ENCODE measurements around the gene ZZZ3. TPM values are rescaled to one million over a fixed set of nuclear protein-coding genes. Genes with fewer than 3 reads are reported as not detected.
"Not testable (repeated sequence)": the region's sequence is repeated elsewhere in the genome, so short reads cannot be mapped to it uniquely, and the experiment has no call there.

The ZZZ3 gene
- total RNA-seq, 1 donor from 2014 or later: 106 TPM

DNA sequence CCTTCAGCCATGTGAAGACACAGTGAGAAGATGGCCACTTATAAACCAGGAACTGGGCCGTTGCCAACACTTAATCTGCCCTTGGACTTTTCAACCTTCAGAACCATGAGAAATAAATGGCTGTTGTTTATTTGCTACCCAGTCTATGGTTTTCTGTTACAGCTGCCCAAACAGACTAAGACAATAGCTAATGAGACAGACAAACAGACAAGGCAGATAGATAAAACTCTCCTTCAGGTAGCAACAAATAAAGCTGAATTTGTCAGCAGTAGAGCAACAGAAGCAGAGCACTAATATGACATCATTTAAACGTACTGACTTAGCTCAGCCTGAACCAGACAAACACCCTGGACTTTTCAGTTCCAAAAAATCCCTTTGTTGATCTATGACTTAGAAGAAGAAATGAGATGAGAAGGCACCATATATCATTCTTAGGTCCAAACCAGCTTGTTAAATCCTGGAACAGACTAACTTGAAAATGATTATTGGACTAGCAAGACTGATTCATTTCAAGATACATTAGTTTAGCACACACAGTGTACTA, 27.0 kb downstream of the ZZZ3 start:
- Histone ChIP-seq H3F3A (ENCODE audit: low read depth) (no peaks in the 10 kb centered on the region), H3K4me3 (no peak overlapping the region), H3K27me3 (no peaks in the 10 kb centered on the region), H3K36me3 (peaks cover 7% of the 10 kb centered on the region), H2AFZ (replicated peaks) (no peak overlapping the region), H3K4me1 (no peaks in the 10 kb centered on the region), H3K79me2 (ENCODE audit: low read depth) (peaks cover 100% of the 10 kb centered on the region), H3K27ac (no peak overlapping the region), H3K4me2 (no peak overlapping the region), H3K9me3 (ENCODE audit: low read depth) (peaks cover 4% of the 10 kb centered on the region), H3K9ac (no peak overlapping the region), H4K20me1 (ENCODE audit: low read depth) (no peaks in the 10 kb centered on the region)
- no peak overlapping the region for H3K27ac Mint-ChIP-seq
- peaks cover 22% of the 10 kb centered on the region for H3K9me3 Mint-ChIP-seq
- peaks cover 30% of the 10 kb centered on the region for H3K36me3 Mint-ChIP-seq
- no peak for DNase-seq (ENCODE audit: low spot score)
- peaks cover 2% of the 10 kb centered on the region for H3K27me3 Mint-ChIP-seq (ENCODE audit: insufficient read depth, low read depth)
- no peak overlapping the region for H3K4me3 Mint-ChIP-seq
- no peak for TF ChIP-seq EZH2phosphoT487 (IDR thresholded peaks at IDR 0.05)
- no peaks in the 10 kb centered on the region for H3K4me1 Mint-ChIP-seq

DNA sequence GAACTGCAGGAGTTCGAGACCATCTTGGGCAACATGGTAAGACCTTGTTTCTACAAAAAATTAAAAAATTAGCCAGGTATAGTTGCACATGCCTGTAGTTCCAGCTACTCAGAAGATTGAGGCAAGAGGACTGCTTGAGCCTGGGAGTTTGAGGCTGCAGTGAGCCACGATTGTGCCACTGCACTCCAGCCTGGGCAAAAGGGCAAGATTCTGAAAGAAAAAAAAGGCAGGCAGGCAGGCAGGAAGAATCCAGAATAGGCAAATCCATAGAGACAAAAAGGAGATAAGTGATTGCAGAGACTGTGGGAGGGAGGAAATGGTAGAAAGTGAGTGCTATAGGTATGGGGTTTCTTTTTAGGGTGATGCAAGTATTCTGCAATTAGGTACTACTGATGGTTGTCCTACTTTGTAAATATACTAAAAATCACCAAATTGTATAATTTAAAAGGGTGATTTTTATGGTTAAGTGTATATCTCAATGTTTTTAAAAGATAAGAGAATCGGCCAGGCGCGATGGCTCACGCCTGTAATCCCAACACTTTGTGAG, 29.4 kb downstream of the ZZZ3 start:
- H3K4me3 ChIP-seq: no peak overlapping the region
- peaks cover 100% of the 10 kb centered on the region for H3K79me2 ChIP-seq (ENCODE audit: low read depth)
- H3K27ac ChIP-seq: no peak overlapping the region
- DNase-seq (ENCODE audit: low spot score): no peak
- peaks cover 19% of the 10 kb centered on the region for H3K9me3 ChIP-seq (ENCODE audit: low read depth)
- Mint-ChIP-seq H3K4me3 (no peak overlapping the region), H3K36me3 (peaks cover 43% of the 10 kb centered on the region), H3K27me3 (ENCODE audit: insufficient read depth, low read depth) (no peaks in the 10 kb centered on the region), H3K4me1 (no peaks in the 10 kb centered on the region), H3K9me3 (peaks cover 43% of the 10 kb centered on the region), H3K27ac (no peak overlapping the region)
- H4K20me1 ChIP-seq (ENCODE audit: low read depth): no peaks in the 10 kb centered on the region
- H2AFZ ChIP-seq (replicated peaks): no peak overlapping the region
- H3K36me3 ChIP-seq: peaks cover 21% of the 10 kb centered on the region
- no peaks in the 10 kb centered on the region for H3K4me1 ChIP-seq
- no peaks in the 10 kb centered on the region for H3F3A ChIP-seq (ENCODE audit: low read depth)
- H3K9ac ChIP-seq: no peak overlapping the region
- H3K27me3 ChIP-seq: no peaks in the 10 kb centered on the region
- TF ChIP-seq EZH2 (IDR thresholded peaks at IDR 0.05): no peak
- TF ChIP-seq, protein P1, sequence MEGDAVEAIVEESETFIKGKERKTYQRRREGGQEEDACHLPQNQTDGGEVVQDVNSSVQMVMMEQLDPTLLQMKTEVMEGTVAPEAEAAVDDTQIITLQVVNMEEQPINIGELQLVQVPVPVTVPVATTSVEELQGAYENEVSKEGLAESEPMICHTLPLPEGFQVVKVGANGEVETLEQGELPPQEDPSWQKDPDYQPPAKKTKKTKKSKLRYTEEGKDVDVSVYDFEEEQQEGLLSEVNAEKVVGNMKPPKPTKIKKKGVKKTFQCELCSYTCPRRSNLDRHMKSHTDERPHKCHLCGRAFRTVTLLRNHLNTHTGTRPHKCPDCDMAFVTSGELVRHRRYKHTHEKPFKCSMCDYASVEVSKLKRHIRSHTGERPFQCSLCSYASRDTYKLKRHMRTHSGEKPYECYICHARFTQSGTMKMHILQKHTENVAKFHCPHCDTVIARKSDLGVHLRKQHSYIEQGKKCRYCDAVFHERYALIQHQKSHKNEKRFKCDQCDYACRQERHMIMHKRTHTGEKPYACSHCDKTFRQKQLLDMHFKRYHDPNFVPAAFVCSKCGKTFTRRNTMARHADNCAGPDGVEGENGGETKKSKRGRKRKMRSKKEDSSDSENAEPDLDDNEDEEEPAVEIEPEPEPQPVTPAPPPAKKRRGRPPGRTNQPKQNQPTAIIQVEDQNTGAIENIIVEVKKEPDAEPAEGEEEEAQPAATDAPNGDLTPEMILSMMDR (IDR thresholded peaks at IDR 0.05): no peak
- TF ChIP-seq EZH2phosphoT487 (IDR thresholded peaks at IDR 0.05): no peak
- H3K4me2 ChIP-seq: no peak overlapping the region

DNA sequence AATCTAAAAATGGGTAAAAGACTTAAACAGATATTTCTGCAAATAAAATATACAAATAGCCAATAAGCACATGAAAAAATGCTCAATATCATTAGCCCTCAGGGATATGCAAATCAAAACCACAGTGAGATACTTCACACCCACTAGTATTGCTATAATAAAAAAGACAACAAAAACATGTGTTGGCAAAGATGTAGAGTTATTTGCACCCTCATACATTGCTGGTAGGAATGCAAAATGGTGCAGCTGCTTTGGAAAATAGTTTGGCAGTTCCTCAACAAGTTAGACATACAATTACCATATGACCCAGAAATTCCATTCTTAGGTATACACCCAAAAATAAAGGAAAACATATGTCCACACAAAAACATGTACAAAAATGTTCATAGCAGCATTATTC, 30.2 kb downstream of the ZZZ3 start:
- H3K4me1 Mint-ChIP-seq: no peaks in the 10 kb centered on the region
- H3K27me3 ChIP-seq: no peaks in the 10 kb centered on the region
- H3K27ac Mint-ChIP-seq: no peak overlapping the region
- peaks cover 100% of the 10 kb centered on the region for H3K79me2 ChIP-seq (ENCODE audit: low read depth)
- peaks cover 21% of the 10 kb centered on the region for H3K36me3 ChIP-seq
- TF ChIP-seq EZH2phosphoT487 (IDR thresholded peaks at IDR 0.05): no peak
- no peak overlapping the region for H3K4me3 ChIP-seq
- H3F3A ChIP-seq (ENCODE audit: low read depth): no peaks in the 10 kb centered on the region
- H3K9ac ChIP-seq: no peak overlapping the region
- peaks cover 19% of the 10 kb centered on the region for H3K9me3 ChIP-seq (ENCODE audit: low read depth)
- no peaks in the 10 kb centered on the region for H3K4me1 ChIP-seq
- peaks cover 43% of the 10 kb centered on the region for H3K36me3 Mint-ChIP-seq
- H3K27ac ChIP-seq: no peak overlapping the region
- no peak overlapping the region for H2AFZ ChIP-seq (replicated peaks)
- no peak for DNase-seq (ENCODE audit: low spot score)
- H3K9me3 Mint-ChIP-seq: peaks cover 43% of the 10 kb centered on the region
- H4K20me1 ChIP-seq (ENCODE audit: low read depth): no peaks in the 10 kb centered on the region
- H3K4me3 Mint-ChIP-seq: no peak overlapping the region
- H3K27me3 Mint-ChIP-seq (ENCODE audit: insufficient read depth, low read depth): no peaks in the 10 kb centered on the region
- no peak overlapping the region for H3K4me2 ChIP-seq

DNA sequence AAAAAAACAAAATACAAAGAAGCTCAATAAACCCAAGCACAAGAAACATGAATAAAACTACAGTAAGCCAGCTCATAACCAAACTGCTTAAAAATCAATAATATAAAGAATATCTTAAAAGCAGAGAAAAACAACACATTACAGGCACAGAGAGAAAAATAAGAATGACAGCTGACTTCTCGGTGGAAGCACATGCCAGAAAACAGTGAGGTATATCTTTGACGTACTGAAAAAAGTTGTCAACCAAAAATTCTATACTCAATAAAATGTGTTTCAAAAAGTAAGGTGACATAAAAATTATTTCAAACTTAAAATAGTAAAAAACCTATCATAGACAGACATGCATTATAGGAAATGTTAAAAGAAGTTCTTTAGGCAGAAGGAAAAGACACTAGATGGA, 33.3 kb downstream of the ZZZ3 start:
- no peaks in the 10 kb centered on the region for H4K20me1 ChIP-seq (ENCODE audit: low read depth)

DNA sequence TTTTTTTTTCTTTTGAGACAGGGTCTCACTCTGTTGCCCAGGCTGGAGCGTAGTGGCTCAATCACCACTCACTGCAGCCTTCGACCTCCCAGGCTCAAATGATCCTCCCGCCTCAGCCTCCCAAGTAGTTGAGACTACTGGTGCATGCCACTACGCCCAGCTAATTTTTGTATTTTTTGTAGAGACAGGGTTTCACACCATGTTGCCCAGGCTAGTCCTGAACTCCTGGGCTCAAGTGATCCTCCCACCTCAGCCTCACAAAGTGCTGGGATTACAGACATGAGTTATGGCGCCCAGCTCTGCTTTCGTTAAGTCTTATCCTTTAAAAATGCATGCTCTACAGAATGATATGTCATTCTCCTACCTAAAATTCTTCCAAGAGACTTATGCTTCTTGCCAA, 36.2 kb downstream of the ZZZ3 start:
- not testable (repeated sequence) for H3K4me1 ChIP-seq; H3F3A ChIP-seq (ENCODE audit: low read depth); H3K27ac Mint-ChIP-seq

More for the DNA sequence above, 33.3 kb downstream of the ZZZ3 start:
- peaks cover 55% of the 10 kb centered on the region for H3K36me3 Mint-ChIP-seq
- no peak for DNase-seq (ENCODE audit: low spot score)
- H3K27me3 Mint-ChIP-seq (ENCODE audit: insufficient read depth, low read depth): no peaks in the 10 kb centered on the region
- no peaks in the 10 kb centered on the region for H3F3A ChIP-seq (ENCODE audit: low read depth)
- H3K4me1 ChIP-seq: no peaks in the 10 kb centered on the region
- no peak overlapping the region for H2AFZ ChIP-seq (replicated peaks)
- H3K27ac ChIP-seq: no peak overlapping the region
- H3K4me1 Mint-ChIP-seq: no peaks in the 10 kb centered on the region
- no peak overlapping the region for H3K4me2 ChIP-seq
- H3K4me3 Mint-ChIP-seq: no peak overlapping the region
- H3K27ac Mint-ChIP-seq: no peak overlapping the region
- no peak for TF ChIP-seq EZH2phosphoT487 (IDR thresholded peaks at IDR 0.05)
- TF ChIP-seq, protein P1 (IDR thresholded peaks at IDR 0.05): no peak
- no peak for TF ChIP-seq EZH2 (IDR thresholded peaks at IDR 0.05)
- peaks cover 100% of the 10 kb centered on the region for H3K79me2 ChIP-seq (ENCODE audit: low read depth)
- H3K9ac ChIP-seq: no peak overlapping the region
- H3K27me3 ChIP-seq: no peaks in the 10 kb centered on the region
- H3K9me3 ChIP-seq (ENCODE audit: low read depth): peaks cover 19% of the 10 kb centered on the region
- H3K9me3 Mint-ChIP-seq: peaks cover 49% of the 10 kb centered on the region
- H3K4me3 ChIP-seq: no peak overlapping the region
- peaks cover 21% of the 10 kb centered on the region for H3K36me3 ChIP-seq

More for the DNA sequence above, 36.2 kb downstream of the ZZZ3 start:
- H3K4me2 ChIP-seq; DNase-seq (ENCODE audit: low spot score); H3K4me3 ChIP-seq; H3K9ac ChIP-seq; H2AFZ ChIP-seq (replicated peaks); H3K27ac ChIP-seq; H3K4me3 Mint-ChIP-seq; H3K4me1 Mint-ChIP-seq; H4K20me1 ChIP-seq (ENCODE audit: low read depth); H3K27me3 Mint-ChIP-seq (ENCODE audit: insufficient read depth, low read depth); H3K27me3 ChIP-seq: not testable (repeated sequence)
- Mint-ChIP-seq H3K36me3 (peaks cover 42% of the 10 kb centered on the region), H3K9me3 (peaks cover 34% of the 10 kb centered on the region)
- Histone ChIP-seq H3K9me3 (ENCODE audit: low read depth) (peaks cover 19% of the 10 kb centered on the region), H3K79me2 (ENCODE audit: low read depth) (peaks cover 100% of the 10 kb centered on the region), H3K36me3 (peaks cover 19% of the 10 kb centered on the region)
